ENCODE results near the gene GATAD2B.

The GATAD2B gene

DNA sequence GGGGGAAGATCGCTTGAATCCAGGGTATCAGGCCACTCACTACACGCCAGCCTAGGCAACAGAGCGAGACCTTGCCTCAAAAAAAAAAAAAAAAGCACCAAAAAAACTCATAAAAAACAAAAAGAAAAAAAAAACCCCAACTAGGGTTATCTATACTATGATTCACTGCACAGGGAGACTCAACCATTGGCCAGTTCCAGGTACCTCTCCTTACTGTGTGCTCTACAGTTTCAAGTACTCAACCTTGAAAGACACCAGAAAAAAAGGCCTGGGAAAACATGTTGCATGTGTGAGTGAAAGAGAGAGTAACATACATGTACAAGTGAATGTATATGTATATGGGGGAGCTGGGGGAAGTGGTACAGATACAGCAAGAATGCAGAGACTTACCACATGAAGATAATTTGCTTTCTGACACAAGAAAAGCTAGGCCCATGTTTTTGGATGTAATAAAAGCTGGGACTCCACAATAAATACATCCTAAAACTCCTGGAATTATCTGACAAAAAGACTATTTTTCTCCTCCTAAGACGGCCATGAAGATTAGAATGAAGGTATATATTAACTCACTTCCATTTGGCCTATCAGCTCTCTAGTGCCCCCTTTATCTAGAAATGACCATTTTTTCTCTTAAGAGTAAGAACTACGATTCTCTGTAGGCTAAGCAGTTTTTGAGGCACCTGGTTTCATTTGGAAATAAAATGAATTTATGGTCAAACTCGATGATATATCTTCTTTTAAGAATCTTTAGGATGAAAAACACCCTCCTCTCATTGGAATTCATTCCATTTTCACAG lies 95.4 kb downstream of the GATAD2B start:
- no peak for DNase-seq

DNA sequence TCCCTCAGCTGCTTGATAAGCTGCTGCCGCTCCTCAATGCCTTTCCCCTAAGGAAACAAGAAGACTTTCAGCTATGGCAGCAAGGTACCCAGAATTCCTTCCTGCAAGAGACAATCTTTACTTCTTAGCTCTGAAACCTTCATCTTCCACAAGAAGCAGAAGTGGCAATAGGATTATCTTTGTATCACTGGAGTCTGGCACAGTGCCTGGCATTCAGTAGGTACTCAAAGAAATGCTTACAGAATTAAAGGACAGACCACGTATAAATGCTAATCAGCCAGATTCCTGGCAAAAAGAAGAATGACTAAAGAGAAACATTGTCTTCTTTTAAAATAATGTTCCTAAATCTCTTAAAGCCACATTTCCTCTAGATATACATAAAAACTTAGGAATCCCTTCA lies 103.9 kb downstream of the GATAD2B start:
- no peak for DNase-seq

DNA sequence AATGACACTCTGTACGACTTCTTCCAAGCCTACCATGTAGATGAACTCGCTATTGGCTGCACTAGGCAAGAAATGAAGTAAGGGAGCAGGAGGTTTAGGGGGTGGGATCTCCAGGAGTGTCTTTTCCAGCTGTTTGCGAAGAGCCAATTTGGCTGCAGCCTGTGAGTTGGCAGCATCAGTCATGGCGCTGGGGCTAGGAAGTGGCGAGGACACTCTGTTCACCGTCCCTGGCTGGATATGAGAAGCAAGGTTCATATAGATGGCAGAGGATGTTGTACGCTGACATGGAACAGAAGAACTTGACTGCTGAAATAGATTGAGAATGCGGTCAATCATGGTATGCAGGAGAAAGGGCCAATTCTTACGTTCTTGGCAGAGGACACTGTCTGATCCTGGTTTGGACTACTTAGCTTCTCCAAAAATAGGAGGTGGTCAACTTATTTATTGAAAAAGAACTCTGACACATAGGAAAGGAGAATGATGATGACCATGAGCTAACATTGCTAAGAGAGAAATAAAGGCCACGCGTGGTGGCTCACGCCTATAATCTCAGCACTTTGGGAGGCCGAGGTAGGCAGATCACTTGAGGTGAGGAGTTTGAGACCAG lies 106.4 kb downstream of the GATAD2B start:
- no peak for DNase-seq

DNA sequence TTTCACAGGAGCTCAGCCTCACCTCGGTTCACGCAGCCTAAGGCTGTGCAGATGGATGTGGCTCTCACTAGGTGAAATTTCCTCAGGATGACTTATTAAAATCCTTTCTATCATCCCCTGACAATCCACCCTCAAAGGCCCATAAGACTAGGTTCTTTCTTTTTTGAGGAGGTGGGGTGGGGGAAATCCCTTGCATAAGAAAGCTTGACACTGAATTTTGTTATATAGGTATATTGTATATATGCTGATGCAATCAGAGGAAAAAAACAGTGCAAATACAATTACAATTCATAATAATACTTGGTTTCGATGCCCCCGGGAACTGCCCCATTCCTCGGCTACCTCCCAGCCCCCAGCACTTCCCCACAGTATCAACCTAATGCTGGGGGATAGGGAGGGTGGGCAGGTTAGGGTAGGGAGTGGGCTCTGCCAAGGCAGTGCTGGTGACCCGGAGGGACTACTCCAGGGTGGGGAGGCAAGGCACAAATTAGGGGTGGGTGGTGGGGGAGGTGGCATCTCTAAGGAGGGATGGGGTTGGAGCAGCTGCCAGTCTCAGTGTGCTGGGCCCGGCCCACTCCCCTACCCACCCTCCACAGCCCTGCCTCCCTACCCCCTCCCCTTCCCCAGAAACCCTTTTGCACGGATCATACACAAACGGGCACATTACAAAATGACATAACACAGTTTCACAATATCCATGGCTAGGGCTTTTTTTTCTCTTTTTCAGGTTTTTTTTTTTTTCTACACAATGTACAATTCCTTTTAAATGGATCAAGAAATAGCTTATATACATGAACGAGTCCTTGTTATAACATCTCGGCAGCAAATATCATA lies 116.7 kb downstream of the GATAD2B start:
- no peak for DNase-seq

DNA sequence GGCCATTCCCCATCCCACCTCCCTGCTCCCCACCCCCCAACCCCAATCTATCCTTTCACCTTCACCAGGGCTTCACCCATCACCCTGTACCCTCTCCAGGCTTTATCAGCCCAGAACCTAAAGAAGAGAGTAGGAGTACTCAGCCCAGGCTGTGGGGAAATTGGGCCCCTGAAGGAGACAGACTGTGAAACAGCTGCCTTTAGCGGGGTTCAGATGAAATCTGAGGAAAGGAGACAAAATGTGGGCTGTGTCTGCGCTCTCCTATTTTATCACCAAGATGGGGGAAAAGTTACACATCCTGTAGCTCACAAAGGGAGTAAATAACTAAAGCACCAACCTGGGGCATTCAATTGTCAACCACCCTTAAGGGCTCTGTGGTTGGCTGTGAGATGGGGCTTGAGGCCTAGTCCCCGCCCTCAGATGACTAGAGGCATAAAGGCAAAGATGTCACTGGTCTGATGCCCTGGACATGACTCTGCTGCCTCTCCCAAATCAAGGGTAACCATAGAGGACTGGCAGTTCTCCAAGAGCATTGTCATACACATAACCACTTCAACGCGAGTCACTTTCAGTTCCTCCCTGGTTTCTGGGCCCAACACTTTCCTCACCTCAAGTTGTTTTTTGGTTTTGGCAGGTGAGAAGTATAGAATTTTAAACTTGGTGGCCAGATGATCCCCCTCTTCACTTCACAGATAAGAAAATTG lies 117.6 kb downstream of the GATAD2B start:
- no peak for DNase-seq

- no peak for DNase-seq
Measured at GRCh38 chr1:153804112-153804511, 118.7 kb downstream of the GATAD2B start.

GRCh38 chr1:153803470-153804056 lies 119.2 kb downstream of the GATAD2B start:
- no peak for DNase-seq

DNA sequence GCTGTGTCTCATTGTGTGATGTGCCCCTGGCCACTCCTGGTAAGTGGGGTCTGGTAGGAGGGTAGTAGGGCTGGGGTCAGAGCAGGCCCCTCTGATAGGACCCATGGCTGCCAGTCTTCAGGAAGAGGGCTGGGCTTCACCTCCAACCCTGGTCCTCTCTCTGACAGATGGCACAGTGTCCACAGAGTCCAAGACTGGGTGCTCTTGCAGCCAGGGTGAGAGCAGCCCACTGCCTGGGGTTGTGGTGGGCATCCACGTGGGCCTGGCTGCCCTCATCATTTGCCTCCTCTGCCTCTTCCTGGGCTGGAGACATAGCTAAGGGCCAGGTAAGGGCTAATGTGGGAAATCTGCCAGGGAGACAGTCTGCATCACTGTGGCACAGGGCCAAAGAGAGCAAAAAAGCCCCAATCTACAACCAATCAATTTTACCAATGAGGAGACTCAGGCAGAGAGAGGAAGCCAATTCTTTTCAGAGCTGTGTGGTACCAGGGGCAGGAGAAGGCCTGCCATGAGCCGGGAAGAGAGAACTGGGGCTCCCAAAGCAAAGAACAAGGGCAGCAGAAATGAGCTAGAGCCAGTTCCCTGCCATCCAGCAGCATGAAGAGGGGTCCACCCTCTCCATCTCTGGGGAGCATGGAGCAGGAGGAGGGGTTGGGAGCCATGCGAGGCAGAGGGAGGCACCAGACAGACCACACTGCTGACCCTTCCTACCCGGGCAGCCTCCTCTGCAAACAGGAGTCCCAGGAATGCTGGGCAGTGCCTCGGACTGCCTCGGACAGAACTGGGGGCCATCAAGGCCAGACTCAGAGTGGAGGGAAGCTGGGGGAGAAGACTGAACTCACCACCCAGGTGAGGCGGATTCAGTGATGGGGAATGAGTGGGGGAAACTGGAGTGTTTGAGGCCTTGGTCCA lies 120.7 kb downstream of the GATAD2B start:
- no peak for DNase-seq

DNA sequence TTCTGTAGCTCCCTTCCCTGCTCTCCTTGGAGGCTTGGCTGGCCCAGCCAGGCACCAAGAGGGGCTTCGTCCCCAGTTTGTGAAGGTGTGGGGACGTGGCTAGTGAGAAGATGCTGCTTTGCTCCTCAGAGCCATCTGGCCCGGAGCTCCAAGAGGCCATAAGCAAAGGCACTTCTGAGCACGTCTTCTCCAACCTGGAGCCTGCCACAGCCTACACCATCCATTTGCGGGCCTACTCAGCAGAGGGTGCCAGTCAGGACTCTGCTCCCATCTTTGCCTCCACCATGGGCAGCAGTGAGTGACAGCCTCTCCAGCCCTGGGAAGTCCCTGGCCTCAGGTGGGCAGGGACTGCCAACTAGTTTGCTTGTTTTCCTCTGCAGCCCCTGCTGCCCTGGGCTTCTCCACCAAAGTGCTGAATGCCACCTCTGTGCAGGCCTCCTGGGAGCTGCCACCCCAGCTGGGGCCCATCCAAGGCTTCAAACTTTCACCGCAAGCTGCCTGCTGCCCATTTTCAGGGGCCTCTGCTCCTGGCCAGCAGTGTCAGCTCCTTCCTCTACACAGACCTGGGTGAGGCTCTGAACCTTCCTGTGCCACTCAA lies 121.6 kb downstream of the GATAD2B start:
- no peak for DNase-seq

- DNase-seq, result no peak
Measured at GRCh38 chr1:153800516-153800915, 122.3 kb downstream of the GATAD2B start.

DNA sequence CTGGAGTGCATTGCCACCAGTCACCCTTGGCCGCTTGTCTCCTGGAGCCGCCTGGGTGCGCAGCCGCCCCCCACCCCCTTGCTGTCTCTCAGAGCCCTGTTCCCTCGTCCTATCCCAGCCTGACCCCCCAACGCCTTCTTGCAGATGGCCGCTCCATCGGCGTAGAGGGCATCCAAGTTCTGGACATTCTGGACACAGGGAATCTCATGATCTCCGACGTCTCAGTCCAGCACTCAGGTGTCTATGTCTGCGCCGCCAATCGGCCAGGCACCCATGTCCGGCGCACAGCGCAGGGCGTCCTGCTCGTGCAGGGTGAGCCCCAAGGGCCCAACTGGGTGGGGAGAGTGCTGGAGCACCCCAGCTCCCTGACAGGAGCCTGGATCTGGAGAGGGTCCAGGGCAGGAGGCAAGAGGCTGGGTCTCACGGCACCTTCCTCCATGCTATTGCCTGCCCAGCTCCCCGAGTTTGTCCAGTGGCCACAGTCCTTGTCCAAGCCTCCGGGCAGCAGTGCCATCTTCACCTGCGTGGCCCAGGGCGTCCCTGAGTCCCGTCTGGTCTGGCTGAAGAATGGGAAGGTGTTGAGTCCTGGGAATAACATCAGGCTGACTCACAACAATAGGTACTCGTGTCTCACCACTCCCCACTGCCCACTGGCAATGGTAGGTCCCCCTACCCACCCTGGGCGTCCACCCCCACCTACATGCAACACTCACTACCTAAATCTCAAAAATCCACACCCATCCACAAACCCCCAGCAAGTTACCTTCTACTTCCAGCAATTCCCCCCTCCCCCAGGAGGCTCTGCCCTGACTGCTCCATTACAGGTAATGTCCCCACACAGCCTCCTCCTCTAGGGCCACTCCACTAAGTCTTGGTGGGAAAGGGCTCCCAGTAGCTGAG lies 123.0 kb downstream of the GATAD2B start:
- no peak for DNase-seq

DNA sequence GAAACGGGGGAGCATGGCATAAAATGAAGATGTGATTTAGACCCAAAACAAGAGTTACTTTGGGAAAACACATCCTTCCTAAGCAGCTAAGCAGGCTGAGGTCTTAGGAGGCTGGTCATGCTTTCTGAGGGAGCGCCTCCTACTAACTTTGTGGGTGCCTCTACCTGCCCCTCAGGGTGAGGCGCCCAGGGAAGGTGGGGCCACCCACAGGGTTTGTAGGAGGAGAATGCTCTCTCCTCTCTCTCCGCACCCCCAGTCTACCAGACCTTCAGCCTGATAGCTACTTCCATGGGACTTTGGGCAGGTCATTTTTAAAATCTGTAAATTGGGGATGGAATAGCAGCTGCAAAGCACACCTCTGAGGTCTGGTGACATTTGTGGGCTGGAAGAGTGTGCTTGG lies 123.8 kb downstream of the GATAD2B start:
- no peak for DNase-seq

DNA sequence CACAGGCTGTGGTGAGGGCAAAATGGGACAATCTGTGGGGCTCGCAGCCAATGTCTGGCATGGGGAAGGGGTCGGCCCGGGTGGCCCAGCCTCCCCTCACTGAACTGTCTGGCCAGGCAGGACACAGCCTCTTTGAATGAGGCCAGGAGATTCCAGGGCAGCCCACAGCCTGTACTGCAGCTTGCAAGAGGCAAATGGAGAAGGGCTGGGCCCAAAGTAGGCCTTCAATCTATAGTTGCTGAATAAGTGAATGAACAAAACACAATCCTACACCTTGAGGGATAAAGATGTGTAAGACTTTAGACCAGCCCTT lies 124.3 kb downstream of the GATAD2B start:
- no peak for DNase-seq

DNA sequence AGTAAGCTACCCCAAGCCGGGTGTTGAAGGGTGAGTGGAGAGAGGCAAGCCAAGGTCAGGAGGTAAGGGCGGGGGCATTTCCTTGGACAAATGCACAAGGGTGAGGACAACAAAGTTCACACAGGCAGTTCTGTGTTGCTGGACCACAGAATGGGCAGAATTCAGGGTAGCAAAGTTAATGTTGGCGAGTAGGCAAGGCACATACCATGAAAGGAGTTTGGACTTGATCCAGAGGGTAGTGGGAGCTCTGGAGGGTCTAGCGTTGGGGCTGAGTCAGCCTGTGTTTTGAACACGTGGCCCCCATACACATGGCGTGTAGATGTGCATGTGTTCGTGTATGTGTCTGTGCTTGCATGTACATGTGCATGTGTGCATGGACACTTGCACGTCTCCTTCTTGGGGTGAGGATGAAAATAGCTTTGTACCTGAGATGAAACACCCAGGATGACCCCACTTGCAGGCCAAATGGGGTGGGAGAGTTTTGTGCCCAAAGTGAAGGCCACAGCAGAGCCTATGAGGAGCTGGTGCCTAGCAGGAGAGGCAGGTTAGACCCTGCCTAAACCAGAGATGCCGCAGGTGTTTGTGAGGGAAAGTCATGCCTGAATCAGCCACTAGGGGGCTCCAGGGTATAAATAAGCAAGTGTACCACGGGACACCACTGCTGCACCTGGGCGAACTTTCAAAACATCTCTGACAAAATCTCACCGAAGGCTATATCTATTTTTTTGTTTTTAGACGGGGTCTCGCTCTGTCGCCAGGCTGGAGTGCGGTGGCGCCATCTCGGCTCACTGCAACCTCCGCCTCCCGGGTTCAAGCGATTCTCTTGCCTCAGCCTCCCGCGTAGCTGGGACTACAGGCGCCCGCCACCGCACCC lies 125.7 kb downstream of the GATAD2B start:
- peak; percentile 42 for DNase-seq

GRCh38 chr1:153795934-153796785 lies 126.6 kb downstream of the GATAD2B start:
- DNase-seq, result no peak

GRCh38 chr1:153795330-153795837 lies 127.4 kb downstream of the GATAD2B start:
- no peak for DNase-seq

DNA sequence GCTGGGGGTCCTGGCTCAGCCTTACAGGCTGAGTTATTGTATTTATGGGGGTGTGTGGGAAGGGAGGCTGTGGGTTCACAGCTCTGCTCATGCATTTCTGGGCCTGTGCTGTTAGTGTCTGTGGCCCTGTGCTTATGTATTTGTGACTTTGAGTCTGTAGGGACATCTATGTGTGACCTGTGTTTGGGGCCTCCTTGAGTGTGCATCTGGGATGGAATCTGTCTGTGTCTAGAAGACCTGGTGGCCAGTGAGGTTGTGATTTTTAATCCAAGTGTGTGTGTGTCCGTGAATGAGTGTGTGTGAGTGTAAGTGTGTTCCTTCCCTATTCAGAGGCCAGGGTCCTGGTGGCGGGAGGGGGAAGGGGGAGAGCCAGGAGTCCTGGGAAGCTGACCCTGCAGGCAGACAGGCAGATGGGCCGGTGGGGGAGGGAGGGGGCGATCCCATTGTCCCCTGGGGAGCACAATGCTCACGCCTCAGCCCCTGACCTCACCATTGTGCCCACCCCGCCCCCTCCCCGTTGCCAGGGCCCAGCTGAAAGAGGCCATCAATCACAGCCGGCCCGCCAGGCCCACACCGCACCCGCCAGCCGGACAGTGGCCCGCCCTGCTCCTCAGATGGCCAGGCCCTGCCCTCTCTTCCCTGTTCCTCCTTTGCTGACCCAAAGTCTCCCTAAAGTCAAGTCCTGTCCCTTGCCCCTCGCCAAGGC lies 128.0 kb downstream of the GATAD2B start:
- no peak for DNase-seq
